GM06990 (cell line): ENCODE measurements around the gene KLHL8.

ENCODE experiments used
- DNase-seq: peaks from one replicate; pipeline ENCODE4 v3.0.0-alpha.2; 2011; ENCODE audit not compliant: insufficient read length; ENCODE audit errors: extremely low read depth
- H3K27me3 ChIP-seq: replicated peaks from 2 replicates; pipeline ENCODE4 v1.6.0; 2011; ENCODE audit warnings: low read length; ENCODE audit not compliant: control insufficient read depth, insufficient read depth
- H3K36me3 ChIP-seq: 2 replicates; pipeline ENCODE4 v1.5.1; 2011; ENCODE audit warnings: low read length; ENCODE audit not compliant: control insufficient read depth, insufficient read depth
- H3K4me3 ChIP-seq: replicated peaks from 2 replicates; pipeline ENCODE4 v1.5.1; 2011; ENCODE audit warnings: low read depth, mild to moderate bottlenecking, control low read depth, low read length
- TF ChIP-seq, protein P1 (sequence below): IDR thresholded peaks from 2 replicates; pipeline ENCODE4 v1.5.1; 2011; ENCODE audit warnings: low read length, control low read depth, mild to moderate bottlenecking, inconsistent platforms; ENCODE audit not compliant: insufficient read depth, poor library complexity, severe bottlenecking

Gene KLHL8

DNA sequence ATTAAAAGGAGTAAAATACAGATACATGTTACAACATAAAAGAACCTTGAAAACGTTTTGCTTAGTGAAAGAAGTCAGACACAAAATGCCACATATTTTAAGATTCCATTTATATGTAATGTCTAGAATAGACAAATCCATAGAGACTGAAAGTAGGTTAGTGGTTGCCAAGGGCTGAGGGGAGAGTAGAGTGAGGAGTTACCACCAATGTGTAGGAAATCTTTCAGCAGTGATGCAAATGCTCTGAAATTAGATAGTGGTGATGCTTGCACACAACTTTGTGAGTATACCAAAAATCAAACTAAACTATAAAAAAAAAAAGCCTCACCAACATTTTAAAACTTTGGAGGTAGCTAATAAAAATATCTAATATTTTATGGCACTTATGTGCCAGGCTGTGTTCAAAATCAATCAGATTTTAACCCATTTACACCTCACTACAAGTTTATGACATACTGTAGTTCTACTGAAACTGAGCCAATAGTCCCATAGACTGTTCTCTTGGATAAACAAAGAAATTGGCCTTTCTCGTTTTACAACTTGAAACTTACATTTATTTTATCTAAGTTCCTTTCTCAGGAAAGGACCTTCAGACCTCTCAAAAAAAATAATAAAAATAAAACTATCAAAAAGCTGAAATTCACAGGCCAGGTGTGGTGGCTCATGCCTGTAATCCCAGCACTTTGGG, 29.1 kb upstream of the KLHL8 start:
- Histone ChIP-seq H3K27me3 (no peaks in the 10 kb centered on the region; the same call in 1 of the 2 replicates), H3K36me3 (no peaks in the 10 kb centered on the region), H3K4me3 (no peak overlapping the region)
- no peak for DNase-seq
- TF ChIP-seq, protein P1, sequence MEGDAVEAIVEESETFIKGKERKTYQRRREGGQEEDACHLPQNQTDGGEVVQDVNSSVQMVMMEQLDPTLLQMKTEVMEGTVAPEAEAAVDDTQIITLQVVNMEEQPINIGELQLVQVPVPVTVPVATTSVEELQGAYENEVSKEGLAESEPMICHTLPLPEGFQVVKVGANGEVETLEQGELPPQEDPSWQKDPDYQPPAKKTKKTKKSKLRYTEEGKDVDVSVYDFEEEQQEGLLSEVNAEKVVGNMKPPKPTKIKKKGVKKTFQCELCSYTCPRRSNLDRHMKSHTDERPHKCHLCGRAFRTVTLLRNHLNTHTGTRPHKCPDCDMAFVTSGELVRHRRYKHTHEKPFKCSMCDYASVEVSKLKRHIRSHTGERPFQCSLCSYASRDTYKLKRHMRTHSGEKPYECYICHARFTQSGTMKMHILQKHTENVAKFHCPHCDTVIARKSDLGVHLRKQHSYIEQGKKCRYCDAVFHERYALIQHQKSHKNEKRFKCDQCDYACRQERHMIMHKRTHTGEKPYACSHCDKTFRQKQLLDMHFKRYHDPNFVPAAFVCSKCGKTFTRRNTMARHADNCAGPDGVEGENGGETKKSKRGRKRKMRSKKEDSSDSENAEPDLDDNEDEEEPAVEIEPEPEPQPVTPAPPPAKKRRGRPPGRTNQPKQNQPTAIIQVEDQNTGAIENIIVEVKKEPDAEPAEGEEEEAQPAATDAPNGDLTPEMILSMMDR, result no peak

DNA sequence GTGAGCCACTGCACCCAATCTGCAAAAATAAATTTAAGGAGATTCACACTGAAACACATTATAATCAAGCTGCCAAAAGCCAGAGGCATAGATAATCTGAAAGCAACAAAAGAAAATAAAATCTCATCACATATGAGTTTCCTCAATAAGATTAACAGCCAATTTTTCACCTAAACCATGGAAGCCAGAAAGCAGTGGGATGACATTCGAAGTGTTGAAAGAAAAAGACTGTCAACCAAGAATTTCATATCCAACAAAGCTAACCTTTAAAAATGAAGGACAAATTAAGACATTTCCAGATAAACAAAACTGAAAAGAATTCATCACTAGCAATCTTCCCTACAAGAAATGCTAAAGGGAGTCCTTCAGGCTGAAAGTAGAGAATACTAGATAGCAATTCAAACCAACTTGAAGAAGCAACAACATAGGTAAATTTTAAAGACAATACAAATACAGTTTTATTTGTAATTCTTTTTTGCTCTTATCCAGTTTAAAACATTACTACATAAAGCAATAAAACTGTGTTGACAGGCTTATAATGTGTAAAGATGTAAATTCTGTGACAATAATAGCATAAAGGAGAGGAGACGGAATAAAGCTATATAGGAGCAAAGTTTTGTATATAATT, 23.1 kb upstream of the KLHL8 start:
- TF ChIP-seq, protein P1, result no peak
- Histone ChIP-seq H3K4me3 (no peak overlapping the region), H3K36me3 (no peaks in the 10 kb centered on the region), H3K27me3 (no peaks in the 10 kb centered on the region)
- no peak for DNase-seq

DNA sequence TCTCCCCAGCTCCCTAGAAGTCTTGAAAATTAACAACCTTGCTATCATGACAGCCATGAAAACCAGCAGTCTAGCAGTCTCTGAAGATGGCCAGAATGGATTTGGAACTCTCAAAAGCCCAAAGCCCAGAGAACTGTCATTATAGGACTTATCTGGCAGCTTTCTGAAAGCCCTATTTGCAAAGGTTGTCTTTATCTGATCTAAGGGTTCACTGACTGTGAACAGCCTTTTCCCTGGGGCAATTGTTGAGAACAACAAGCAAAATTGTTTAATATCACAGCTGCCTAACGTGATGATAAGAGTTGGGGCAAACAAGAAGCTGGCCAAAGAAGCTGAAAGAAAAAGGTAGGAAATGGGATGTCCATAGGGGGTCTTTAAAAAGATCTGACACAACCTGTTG, 20.9 kb upstream of the KLHL8 start:
- Histone ChIP-seq H3K4me3 (no peak overlapping the region), H3K36me3 (no peaks in the 10 kb centered on the region), H3K27me3 (no peaks in the 10 kb centered on the region)
- TF ChIP-seq, protein P1, result no peak
- DNase-seq, result no peak

DNA sequence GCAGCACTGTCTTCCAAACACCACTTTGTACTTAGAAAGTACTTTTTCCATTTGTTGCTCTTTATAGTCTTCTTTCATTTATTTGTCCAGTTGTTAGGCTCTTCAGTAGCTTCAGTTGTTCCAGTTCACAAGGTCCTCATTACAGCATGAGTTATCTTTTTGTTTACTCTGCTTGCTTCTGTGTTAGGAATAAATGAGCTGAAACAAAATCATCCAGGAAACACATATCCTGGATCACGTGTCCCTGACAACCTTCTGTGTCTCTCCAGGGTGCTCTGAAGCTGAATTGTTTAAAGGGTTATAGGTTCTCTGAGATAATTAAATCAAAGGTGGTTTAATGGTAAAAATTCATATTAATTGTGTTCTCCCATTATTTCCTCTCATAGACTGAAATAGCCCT, 19.9 kb upstream of the KLHL8 start:
- DNase-seq, result no peak
- no peaks in the 10 kb centered on the region for H3K36me3 ChIP-seq
- TF ChIP-seq, protein P1, result no peak
- no peaks in the 10 kb centered on the region for H3K27me3 ChIP-seq
- no peak overlapping the region for H3K4me3 ChIP-seq

DNA sequence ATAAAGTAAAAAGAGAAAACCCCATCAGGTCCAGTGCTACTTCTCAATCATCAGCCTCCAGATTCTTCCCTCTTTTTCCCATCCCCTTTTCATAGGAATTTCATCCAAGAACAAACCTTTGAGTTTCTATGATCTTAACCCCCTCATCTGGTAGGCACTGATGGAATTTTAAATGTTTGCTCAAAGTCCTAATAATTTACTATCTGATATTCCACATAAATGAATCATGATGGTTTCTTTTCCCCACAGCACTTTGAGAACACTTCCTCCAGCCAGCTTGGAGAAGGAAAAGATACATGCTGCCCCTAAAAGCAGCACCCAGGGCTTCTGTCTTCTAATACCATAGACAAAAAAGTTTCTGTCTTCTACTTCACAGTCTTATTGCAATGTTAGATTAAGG, 19.4 kb upstream of the KLHL8 start:
- DNase-seq, result no peak
- TF ChIP-seq, protein P1, result no peak
- Histone ChIP-seq H3K36me3 (no peaks in the 10 kb centered on the region), H3K27me3 (no peaks in the 10 kb centered on the region), H3K4me3 (no peak overlapping the region)
